ENCODE data around the gene AKT1.
"Not testable (repeated sequence)": the region's sequence is repeated elsewhere in the genome, so short reads cannot be mapped to it uniquely, and the experiment has no call there.

AKT1 gene

GRCh38 chr14:104820669-104821228, 25.2 kb upstream of the AKT1 start:
- peak; percentile 62 for DNase-seq

GRCh38 chr14:104819361-104819781, 23.8 kb upstream of the AKT1 start:
- DNase-seq, result no peak

- no peak for DNase-seq
Measured at GRCh38 chr14:104818714-104819161, 23.2 kb upstream of the AKT1 start.

- DNase-seq, result no peak
Measured at GRCh38 chr14:104817930-104818713, 22.6 kb upstream of the AKT1 start.

- DNase-seq, result no peak
Measured at GRCh38 chr14:104816616-104816884, 21.0 kb upstream of the AKT1 start.

GRCh38 chr14:104814701-104815100, 19.2 kb upstream of the AKT1 start:
- DNase-seq, result not testable (repeated sequence)

GRCh38 chr14:104813286-104813685, 17.7 kb upstream of the AKT1 start:
- no peak for DNase-seq

GRCh38 chr14:104810316-104810715, 14.8 kb upstream of the AKT1 start:
- no peak for DNase-seq

- DNase-seq, result no peak
Measured at GRCh38 chr14:104808456-104808855, 12.9 kb upstream of the AKT1 start.

GRCh38 chr14:104806625-104807465, 11.3 kb upstream of the AKT1 start:
- DNase-seq, result no peak

DNA sequence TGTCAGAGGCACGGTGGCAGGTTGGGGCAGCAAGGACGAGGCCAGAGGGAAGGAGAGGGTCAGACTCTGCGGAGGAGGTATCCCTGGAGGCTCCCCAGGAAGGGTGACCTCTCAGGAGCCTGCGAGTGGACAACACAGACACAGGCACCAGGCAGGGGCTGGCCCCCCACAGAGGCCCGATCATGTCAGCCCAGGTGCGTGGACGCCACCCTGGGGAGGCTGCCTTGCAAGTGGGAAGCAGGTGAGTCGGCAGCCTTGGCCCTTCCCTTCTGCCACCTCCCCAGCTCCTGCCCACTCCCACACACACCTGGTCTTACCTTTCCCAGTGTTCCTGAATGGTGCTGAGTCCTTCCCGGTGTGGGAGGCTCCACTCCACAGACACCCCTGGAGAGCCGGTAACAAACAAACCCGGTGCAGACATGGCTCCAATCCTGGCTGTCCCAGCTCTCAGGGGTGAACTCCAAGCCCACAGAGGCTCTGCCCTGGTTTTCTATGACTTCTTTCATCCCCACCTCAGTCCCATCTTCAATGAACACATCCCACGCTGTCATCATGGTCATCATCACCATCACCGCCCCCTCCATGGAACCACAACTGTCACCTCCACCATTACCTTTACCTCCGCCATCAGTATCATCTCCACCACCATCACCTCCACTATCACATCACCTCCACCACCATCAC, 10.5 kb upstream of the AKT1 start:
- DNase-seq, result no peak

- no peak for DNase-seq
Measured at GRCh38 chr14:104805326-104805678, 9.8 kb upstream of the AKT1 start.

DNA sequence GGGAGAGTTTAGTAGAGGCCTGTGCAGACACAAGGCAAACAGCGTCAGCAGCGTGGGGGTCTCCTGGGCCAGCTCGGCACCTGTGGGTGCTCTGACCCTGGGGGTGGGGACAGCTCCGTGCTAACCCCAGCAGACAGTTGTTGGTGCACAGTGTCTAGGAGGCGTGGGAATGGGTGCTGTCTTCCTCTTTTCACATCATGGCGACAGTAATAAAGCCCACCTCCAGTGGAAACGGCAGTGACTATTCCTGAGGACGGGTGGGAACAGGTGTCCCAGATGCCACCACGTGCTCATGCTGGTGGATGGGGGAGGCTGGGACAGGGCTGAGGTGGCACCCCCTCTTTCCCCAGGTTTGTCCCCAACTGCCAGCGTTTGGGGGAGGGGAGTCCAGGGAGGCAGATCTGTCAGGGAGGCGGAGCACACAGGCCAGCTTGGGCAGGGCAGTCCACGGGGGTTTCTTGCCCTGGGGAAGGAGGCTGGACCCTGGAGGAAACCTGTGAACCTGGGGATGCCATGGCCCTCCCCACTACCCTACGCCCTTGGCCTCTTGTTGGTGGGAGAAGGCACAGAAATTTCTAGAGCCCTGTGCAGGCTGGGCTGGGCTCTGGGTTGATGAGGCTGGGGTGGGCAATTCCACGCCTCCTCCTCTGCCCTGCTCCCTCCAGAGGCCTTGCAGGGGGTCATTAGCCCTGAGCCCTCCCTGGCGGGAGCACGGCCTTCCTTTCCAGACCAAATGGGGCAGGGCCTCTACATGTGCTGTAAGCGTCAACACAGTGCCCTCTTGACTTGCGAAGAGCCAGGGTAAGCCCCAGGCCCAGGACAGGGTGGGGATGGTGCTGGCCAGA, 9.2 kb upstream of the AKT1 start:
- DNase-seq, result no peak

- DNase-seq, result no peak
Measured at GRCh38 chr14:104803912-104804410, 8.4 kb upstream of the AKT1 start.

DNA sequence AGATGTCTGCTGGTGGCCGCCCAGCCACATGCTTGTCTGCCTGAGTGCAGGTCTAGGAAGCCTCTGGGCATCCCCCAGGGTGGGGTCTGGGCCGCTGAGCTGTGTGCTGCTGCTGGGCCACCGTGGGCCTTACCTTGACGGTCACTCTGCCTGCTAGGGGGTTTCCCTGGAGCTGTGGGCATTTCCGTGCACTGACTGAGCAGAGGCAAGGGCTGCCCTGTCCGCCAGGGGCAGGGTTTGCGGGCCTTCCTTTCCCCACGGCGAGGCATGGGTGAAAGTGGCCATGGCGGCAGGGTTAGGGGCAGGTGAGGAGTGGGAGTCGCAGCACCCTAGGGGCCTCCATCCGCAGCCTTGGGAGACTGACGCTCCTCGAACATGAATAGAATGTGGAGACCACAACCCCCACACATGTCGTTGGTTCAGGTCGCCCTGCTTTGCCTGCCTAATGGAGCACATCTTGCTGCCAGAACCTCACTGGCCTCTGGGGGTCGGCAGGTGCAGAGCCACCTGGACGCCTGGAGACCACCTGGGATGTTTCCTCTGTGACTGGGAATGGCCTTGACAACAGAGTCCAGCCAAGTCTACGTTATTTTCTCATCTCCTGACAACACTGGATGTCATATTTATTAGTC, 7.8 kb upstream of the AKT1 start:
- DNase-seq, result no peak

DNA sequence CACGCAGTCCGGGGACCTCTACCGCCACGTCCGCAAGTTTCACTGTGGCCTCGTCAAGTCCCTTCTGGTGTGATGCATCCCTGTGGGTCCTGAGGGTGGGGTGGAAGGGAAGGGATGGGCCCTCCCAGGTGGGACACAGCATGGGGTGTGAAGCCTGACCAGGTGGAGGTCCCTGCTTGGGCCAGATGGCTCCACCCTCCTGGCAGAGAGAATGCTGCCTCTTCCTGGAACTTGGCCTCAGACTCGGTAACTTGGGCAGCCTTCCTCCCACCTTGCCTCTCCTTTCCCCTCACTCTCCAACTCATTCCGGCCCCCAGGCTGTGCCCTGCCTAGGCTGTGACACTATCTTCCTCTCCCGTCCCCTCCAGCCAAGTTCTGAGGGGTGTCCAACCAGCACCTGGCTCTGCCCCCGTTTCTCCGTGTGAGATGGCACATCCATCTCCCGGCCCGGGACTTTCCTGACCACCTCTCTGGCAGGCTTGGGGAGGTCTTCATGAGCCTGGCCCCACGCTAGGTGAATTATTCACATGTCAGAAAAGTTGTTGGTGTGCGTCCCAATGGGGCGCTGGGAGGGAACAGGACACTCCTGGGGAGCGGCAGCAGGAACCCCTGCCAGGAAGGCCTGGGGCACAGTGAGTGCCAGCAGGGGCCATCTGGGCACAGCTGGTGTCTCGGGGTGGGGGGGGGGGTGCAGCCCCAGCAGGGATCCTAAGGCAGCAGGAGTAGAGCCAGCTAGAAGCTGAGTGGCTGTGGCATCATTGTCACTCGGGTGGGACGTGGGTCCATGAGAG, 7.0 kb upstream of the AKT1 start:
- no peak for DNase-seq

DNA sequence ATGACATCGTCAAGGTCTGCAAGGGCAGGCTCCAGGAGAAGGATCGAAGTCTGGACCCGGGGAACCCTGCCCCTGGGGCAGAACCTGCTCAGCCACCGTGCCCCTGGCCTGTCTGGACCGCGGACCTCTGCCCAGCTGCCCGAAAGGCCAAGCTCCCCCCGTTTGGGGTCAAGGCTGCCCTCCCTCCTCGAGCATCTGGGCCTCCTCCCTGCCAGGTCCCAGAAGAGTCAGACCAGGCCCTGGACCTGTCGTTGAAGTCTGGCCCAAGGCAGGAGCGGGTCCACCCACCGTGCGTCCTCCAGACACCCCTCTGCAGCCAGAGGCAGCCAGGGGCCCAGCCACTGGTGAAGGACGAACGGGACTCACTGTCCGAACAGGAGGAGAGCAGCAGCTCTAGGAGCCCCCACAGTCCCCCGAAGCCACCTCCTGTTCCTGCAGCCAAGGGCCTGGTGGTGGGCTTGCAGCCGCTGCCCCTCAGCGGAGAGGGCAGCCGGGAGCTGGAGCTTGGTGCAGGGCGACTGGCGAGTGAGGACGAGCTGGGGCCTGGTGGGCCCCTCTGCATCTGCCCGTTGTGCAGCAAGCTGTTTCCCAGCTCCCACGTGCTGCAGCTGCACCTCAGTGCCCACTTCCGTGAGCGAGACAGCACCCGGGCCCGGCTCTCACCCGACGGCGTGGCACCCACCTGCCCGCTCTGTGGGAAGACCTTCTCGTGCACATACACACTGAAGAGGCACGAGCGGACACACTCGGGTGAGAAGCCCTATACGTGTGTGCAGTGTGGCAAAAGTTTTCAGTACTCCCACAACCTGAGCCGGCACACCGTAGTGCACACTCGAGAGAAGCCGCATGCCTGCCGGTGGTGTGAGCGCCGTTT, 6.2 kb upstream of the AKT1 start:
- DNase-seq, result no peak

GRCh38 chr14:104800771-104801519, 5.4 kb upstream of the AKT1 start, which contains the start of gene ZBTB42:
Gene ZBTB42 (plus strand): TSS chr14:104801101. CDS start chr14:104801198, 97 bp downstream.
- peak; percentile 79 for DNase-seq
